Right forelimb (tissue), 1 donor: ENCODE measurements around the gene ANKIB1.
"Not testable (repeated sequence)": the region's sequence is repeated elsewhere in the genome, so short reads cannot be mapped to it uniquely, and the experiment has no call there.

Source experiments
- DNase-seq: peaks from one replicate; pipeline ENCODE4 v3.0.0-alpha.2; 2018

The ANKIB1 gene

DNA sequence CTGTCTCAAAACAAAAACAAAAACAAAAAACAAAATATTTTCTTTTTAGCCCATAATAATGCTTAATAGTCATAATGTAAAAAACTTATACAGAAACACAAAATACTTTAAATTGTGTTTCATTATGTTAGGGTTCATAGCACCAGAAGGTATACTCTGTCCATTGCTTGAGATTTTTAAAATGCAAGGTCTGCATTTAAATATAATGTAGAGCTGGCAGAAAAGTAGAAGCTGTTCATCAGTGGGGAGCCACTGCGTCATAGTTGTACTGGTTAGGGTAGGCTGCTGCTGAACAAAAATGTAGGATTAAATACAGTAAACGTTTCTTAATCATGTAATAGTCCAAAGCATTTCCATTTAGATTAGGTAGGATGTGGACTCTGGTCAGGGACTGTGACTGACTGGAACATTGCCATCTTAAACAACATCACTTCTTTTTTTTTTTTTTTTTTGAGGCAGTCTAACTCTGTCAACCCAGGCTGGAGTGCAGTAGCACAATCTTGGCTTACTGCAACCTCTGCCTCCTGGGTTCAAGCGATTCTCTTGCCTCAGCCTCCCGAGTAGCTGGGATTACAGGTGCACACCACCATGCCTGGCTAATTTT, 85.2 kb downstream of the ANKIB1 start:
- no peak for DNase-seq

DNA sequence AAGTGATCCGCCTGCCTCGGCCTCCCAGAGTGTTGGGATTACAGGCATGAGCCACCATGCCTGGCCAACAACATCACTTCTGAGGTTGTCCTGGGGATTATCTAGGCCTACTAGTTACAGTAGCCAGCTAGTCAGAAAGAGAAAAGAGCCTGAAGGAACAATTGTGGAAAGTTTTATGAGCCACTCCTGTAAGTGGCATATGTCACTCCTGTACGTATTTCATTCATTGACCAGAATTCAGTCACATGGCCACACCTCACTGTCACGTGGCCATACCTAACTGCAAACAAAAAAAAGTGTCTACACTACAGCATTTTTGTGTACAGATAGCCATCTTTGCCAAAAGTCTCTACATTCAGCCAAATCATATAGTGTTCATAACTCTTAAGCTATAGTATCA, 85.7 kb downstream of the ANKIB1 start:
- DNase-seq = no peak

DNA sequence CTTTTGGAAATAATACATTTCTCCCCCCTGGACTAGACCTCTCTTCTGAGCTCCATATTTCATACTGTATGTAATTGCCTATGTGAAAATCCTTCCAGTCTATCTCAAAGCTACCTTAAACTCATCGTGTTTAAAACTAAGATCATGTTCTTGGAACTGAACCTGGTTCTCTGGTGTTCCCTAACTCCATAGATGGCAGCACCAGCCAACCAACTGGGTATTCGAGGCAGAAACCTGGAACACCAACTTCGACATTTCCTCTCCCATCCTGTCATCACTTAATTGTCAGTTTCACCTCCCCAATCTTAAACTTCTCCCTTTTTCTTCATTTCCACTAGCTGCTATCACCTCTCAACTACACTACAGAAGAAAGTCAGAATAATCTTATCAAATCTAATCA, 87.0 kb downstream of the ANKIB1 start:
- no peak for DNase-seq

DNA sequence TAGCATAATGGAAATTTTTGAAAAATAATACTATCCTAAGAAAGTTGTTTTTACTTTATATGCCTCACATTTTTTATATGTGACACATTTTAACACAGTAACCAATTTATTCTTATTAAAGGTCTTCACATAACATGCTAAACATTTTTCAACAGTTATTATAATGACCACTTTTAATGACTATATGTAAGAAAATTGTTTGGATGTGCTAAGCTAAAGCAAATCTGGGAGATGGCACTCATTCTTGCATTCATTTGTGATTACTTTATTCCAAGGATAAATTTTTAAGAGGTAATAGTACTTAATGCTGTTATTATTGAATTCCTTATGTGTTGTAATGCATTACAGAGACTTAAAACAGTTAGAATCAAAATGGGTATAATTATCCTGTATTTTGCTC, 88.1 kb downstream of the ANKIB1 start:
- DNase-seq = no peak

DNA sequence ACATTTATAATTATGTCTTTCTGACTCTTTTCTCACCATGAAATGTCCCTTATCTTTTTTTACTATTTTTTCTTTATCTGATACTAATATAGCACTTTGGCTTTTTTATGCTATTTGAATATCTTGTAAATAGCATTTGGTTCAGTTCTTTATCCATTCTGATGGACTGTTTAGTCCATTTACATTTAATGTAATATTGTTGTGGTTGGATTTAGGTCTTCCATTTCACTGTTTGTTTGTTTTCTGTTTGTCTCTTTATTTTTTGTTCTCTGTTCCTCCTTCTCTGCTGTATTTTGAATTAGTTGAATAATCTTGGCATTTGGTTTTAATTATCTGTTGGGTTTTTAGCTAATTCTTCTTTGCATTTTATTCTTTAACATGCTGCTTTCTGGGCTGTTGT, 89.8 kb downstream of the ANKIB1 start:
- no peak for DNase-seq

DNA sequence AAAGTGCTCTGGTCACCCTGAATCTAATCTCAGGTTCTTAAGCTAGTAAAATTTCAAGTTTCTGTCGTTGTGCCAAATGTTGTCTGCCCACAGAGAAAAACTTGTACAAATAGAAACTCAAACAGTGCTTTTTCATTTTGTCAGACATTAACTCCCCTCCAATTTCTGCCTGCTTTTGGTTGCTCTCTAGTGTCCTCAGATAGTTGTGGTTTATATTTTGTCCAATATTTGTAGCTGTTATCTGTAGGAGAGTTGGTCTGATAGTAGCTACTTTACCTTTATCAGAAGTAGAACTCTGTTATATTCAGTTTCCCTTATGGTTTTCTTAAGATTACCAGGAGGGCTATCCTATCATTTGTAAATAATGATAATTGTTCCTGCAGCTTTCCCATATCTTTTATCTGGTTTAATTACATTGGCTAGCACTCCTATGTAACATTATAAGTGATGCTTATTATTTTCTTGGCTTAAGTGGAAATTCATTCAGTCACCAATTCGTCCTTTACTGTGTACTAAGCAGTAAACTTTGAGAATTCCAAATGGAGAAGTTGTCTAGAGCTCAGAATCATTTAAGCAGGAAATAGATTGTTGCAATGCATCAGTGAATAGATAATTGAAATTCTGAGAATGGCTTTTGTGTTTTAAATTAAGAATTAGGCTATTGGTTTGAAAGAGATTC, 91.0 kb downstream of the ANKIB1 start:
- no peak for DNase-seq

DNA sequence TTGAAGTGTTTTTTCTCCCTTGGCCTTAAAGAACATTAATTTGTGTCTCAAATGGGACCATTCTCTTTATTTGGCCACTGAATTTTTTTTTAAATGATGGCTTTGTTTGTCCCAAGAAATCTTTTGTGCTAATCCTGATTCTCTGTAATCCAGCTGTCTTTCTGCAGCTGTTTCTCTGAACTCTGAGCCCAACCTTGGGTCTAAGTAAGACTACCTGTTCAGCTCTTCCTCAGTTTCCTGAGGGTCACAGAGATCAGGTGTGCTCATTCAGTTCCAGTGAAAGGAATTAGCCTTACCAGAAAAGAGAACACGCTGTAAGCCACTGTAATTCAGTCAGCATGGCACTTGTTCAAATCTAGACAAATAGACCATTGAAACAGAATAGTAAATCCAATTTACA, 94.2 kb downstream of the ANKIB1 start:
- no peak for DNase-seq

DNA sequence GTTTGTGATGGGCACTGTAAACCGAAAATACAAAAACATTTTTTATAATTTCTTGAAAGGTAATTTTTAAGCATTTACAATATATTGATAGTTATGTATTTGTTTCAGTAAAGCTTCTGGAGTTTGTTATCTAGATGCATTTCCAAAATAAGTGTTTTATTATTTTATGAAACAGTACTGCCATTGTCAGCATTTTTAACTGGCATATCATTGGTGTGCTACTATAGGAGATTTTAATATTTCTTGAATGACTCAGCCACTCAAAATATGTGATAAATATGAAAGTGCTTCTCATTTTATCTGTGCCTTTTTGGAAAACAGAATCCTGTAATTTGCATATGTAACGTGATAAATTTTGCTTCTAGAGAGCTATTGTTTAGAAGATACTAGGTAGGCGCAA, 97.9 kb downstream of the ANKIB1 start:
- DNase-seq = no peak

DNA sequence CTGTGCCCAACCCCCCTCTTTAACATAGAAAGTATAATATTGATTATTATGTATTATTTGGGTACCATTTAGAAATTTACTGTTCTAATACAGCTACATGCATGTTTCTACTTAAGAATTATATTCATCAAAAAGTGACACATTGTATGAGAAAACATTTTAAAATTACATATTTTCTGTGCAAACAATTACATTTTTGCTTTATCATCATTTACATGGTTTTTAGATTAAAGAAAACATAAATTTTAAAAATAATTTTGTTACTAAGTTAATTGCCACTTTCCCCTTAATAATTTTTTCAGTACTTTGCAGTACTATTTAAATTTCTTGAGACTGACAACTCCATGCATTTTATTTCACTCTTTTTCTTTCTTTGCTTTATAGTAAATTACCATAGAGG, 106.2 kb downstream of the ANKIB1 start:
- no peak for DNase-seq

DNA sequence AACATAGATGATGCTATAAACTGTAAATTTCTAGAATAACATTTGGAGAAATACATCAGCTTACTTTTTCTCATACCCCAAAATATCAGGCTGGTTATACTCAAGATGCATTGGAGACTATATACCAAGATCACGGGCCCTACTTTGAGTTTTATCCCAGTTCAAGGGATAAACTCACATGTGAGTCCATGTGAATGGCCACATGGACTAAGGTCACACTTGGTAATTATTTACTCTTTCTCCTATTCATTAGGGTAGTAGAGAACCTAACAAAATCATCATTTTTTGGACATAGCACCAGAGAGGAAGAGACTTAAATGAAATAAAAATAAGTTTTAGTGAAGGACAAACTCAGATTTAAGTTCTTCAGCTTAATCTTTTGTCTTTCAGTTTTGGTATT, 108.4 kb downstream of the ANKIB1 start:
- DNase-seq = no peak

DNA sequence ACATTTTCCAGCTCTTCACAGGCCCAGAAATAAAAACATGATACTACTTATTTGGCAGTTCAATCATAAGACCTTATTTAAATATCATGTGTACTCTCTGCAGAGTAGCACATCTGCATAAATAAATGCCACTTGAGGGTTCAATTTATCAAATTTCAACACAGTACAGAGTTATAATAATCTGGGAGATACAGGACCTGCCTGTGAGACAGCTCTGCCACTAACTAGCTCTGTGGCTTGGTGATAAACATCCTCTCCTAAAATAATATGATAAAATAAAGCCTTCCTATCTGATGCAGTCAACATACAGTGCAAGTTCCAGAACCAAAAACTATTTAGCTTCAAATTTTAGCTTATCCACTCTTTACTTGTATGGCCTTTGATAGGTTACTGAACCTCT, 110.6 kb downstream of the ANKIB1 start:
- DNase-seq = no peak

DNA sequence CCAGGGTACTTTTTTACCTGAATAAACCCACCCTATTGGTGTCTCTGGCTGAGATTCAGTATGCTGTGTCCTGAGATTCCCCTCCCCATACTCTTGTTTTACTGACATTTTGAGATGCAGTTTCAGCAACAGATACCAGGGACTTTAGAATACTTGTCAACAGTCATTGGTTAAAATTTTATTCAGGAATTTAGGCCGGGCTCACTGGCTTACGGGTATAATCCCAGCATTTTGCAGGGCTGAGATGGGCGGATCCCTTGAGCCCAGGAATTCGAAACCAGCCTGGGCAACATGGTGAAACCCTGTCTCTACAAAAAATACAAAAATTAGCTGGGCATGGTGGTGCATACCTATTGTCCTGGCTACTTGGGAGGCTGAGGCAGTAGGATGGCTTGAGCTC, 111.5 kb downstream of the ANKIB1 start:
- DNase-seq = no peak

DNA sequence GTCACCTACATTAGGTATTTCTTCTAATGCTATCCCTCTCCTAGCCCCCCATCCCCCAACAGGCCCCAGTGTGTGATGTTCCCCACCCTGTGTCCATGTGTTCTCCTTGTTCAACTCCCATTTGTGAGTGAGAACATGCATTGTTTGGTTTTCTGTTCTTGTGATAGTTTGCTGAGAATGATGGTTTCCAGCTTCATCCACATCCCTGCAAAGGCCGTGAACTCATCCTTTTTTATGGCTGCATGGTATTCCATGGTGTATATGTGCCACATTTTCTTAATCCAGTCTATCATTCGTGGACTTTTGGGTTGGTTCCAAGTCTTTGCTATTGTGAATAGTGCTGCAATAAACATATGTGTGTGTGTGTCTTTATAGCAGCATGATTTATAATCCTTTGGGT, 113.4 kb downstream of the ANKIB1 start:
- DNase-seq = not testable (repeated sequence)

DNA sequence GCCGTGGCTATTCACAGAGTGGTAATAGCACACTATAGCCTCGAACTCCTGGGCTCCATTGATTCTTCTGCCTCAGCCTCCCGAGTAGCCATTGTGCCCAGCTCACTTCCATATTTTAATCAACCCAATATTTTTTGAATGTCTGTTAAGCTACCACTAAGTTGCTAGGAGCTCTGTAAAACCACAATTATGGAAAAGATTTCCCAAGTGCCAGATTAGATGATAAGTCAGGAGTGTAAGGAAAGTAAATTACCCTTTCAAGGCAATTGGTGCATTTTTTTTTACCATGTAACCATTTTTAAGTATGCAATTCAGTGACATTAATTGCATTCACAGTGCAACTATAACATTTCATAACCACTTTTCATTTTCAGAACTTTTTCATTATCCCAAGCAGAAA, 114.0 kb downstream of the ANKIB1 start:
- no peak for DNase-seq

DNA sequence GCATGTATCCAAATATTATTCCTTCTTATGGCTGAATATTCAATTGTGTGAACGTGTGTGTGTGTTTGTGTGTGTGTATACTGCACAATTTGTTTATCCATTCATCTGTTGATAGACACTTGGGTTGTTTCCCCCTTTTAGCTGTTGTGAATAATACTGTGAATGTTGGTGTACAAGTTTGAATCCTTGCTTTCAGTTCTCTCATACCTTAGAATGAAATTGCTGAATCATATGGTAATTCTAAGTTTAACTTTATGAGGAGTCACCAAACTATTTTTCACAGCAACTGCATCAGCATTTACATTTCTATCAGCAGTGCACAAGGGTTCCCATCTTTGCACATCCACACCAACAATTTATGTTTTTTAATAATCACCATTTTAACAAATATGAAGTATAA, 114.6 kb downstream of the ANKIB1 start:
- no peak for DNase-seq

DNA sequence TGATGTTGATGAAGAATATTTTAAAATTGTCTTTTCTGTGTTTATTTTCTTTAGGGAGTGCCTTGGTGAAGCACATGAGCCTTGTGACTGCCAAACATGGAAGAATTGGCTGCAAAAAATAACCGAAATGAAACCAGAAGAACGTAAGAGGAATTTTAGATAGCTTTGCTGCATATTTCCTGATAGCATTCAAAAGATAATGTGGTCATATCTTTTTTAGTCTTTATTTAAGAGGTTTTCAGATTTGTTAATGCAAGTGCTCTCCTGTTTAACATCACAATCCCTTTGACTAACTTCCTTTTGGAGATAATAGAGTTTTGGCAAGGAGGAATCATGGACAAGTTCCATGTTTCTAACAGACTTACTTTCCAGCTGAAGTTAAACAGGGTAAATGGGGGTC, 116.4 kb downstream of the ANKIB1 start:
- no peak for DNase-seq

DNA sequence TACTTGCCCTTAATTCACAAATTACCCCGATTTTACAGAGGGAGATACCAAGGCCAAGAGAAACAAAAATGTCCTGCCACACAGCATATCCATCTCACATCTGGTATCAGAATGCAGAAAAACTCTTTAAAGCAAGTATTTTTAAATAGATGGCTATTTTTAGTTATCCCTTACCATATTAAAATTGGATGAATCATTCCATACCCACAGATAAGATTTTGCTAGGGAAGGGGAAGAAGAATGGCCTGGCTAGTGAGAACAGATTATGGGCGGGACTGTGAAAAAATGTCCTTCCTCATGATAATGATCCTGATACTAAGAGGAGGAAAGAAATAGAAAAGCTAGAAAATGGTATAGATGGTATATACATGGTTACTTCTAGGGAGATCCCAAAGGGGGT, 121.0 kb downstream of the ANKIB1 start:
- no peak for DNase-seq

DNA sequence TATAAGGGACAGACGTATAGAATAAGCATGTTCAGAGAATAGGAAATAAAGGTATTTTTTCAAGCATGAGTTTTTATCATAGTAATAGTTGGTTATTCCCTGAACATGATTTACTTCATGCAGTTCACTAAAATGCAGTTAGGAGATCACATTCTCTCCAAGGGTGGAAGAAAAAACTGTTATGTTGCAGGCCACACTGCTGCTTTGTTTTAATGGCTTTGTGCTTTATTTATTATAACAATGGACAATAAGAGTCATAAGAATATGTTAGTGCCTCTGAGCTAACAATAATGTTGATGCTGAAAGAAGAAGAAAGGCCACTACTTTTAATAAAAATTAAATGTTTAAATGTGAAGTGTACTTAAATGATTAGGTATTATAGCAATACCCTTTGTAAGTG, 123.0 kb downstream of the ANKIB1 start:
- no peak for DNase-seq

DNA sequence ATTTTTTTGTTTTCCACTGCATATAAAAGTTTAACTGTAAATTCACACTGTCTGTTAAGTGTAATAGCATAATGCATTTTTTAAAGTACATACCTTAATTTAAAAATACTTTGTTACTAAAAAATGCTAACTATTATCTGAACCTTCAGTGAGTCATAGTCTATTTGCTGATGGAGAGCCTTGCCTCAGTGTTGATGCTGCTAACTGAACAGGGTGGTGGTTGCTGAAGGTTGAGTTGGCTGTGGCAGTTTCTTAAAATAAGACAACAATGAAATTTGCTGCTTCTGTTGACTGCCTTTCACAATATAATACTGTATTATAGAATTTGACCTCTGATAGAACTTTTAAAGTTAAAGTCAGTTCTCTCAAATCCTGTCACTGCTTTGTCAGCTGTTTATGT, 129.2 kb downstream of the ANKIB1 start:
- no peak for DNase-seq

DNA sequence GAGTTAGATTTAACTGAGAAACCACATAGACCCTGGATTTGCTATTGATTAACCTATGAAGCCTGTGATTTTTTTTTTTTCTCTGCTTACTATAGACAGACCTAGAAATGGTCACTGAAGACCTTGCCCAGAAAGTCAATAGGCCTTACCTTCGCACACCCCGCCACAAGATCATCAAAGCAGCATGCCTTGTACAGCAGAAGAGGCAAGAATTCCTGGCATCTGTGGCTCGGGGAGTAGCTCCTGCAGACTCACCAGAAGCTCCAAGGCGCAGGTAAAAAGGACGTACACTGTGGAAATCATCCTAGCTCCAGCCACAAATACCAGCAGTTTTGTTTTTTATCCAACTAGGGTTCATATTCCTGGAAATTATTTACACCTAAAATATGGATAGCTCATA, 145.3 kb downstream of the ANKIB1 start:
- DNase-seq = no peak

DNA sequence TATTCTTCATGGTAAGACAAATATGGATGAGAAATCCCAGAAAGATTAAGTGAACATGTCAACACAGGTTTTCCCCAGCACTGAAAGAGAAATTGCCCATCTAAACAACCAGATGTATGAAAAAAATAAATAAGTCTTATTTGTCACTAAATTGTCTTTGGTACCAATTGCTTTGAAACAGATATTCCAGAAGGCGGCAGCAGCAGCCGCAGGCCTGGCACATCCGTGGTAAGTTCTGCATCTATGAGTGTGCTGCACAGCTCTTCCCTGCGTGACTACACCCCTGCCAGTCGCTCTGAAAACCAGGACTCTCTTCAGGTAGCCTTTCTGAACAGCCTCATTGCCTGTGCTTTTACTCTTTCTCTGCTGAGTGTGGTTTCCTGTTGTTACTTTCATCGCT, 151.8 kb downstream of the ANKIB1 start:
- no peak for DNase-seq

DNA sequence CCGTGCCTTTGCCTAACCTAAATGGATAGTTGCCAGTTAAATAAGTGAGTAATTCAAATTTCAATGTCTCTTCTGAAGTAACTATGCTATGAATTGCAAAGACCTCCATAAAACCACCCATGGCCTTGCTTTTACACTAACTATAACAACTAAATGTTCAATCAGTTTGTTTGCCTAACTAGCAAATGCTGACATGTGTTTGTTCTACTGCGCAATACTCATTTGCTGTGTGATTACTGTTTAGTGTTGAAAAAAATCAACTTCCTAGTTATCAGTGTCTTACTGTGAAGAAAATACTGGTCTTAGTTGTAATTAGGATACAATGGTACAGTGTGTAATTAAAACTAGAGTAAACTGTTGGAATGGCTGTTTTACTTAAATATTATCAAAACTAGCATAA, 154.2 kb downstream of the ANKIB1 start:
- no peak for DNase-seq

DNA sequence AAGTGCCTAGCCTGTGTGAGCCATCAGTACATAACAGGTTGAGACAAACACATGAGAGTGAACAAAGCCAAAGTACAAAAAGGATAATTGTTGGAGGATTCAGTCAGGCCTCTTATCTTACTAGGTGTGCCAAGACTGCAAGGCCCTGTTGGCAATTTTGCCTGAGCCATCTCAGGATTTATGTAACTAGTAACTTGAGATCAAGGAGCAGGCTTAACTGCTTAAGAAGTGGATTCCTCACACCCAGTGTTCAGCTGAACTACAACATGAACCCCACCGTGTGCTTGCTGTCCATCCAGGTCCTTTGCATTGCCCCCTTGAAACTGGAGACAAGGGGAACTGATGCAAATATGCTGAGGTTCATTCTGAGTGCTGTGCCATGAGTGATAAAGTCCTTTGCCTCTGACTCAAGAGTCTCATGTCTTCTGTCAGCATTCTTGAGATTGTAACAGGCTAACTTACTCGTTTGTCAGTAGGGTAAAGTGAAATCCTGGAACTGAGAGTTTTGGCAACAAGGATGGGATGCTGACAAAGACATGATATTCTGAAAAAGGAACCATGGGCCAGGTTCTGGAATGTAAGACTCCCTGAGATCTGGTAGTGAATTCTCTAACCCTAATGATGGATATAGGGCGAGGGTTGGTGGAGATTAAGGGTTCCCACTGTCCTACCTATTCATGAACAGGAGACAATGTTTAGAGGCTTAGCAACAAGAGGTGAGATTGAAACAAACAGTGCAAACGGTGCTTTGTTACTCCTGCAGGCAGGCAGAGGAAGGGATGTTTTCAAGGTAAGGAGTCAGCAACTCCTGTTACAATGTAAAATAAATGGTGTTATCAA, 157.4 kb downstream of the ANKIB1 start:
- DNase-seq = no peak

DNA sequence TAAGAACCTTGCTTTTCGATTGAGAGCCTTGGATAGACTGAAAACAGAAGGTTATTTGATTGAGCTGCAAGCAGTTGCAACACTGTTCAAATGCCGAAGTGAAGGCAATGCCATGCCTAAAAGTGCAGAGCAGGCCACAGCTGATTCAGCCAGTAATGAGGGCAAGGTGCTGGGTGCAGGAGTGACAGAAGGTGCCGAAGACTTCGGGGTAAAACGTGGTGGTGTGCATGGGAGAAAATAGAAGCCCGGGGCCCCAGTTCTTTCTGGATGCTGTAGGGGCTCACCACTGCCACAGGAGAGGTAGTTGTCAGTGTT, 157.9 kb downstream of the ANKIB1 start:
- DNase-seq = no peak
